Measurements from ENCODE around the gene GADL1.

Gene GADL1

DNA sequence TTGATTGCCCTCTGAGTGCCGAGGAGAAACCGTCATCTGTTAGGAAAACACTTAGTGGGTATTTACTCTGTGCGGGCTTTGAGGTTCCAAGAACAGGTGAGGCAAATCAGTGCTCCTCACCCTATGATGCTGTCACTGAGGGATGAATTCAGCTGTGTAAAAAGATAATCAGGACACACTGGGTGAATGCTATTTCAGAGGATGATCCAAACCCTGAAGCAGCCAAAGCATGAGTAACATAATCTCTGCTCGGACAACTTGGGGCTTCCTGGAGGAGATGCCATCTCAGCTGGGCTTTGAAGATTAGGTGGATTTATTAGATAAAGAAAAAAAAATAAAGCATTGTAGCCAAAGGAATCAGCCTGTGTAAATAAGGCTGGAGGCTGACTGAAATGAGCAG lies 10.5 kb upstream of the GADL1 start:
- H3K4me3 ChIP-seq, result no peak overlapping the region
- H3K9ac ChIP-seq (ENCODE audit: insufficient read length), result no peak overlapping the region
- H3K36me3 ChIP-seq (ENCODE audit: insufficient read depth, low read length), result no peaks in the 10 kb centered on the region
- H3K9me3 ChIP-seq (ENCODE audit: low read depth, low read length), result no peaks in the 10 kb centered on the region
- H3K27ac ChIP-seq, result no peak overlapping the region
- TF ChIP-seq EZH2 (IDR thresholded peaks at IDR 0.05) (no peak), POLR2AphosphoS5 (IDR thresholded peaks at IDR 0.05; ENCODE audit: borderline replicate concordance, low read depth, low read length) (no peak), FOXP2 (optimal IDR thresholded peaks at IDR 0.05; ENCODE audit: control extremely low read depth, extremely low read length, insufficient read depth) (no peak)
- DNase-seq (ENCODE audit: low read depth, low spot score), result no peak

- Histone ChIP-seq H3K36me3 (ENCODE audit: insufficient read depth, low read length) (no peaks in the 10 kb centered on the region), H3K4me3 (peak overlapping the region; percentile 76), H3K9me3 (ENCODE audit: low read depth, low read length) (no peaks in the 10 kb centered on the region), H3K27ac (no peak overlapping the region), H3K9ac (ENCODE audit: insufficient read length) (no peak overlapping the region)
- DNase-seq (ENCODE audit: low read depth, low spot score), result no peak
- no peak for TF ChIP-seq EZH2 (IDR thresholded peaks at IDR 0.05)
- no peak for TF ChIP-seq FOXP2 (optimal IDR thresholded peaks at IDR 0.05; ENCODE audit: control extremely low read depth, extremely low read length, insufficient read depth)
- TF ChIP-seq POLR2AphosphoS5 (IDR thresholded peaks at IDR 0.05; ENCODE audit: borderline replicate concordance, low read depth, low read length), result no peak
These were observed 868 bp upstream of the GADL1 start for GRCh38 chr3:30895329-30895728.

DNA sequence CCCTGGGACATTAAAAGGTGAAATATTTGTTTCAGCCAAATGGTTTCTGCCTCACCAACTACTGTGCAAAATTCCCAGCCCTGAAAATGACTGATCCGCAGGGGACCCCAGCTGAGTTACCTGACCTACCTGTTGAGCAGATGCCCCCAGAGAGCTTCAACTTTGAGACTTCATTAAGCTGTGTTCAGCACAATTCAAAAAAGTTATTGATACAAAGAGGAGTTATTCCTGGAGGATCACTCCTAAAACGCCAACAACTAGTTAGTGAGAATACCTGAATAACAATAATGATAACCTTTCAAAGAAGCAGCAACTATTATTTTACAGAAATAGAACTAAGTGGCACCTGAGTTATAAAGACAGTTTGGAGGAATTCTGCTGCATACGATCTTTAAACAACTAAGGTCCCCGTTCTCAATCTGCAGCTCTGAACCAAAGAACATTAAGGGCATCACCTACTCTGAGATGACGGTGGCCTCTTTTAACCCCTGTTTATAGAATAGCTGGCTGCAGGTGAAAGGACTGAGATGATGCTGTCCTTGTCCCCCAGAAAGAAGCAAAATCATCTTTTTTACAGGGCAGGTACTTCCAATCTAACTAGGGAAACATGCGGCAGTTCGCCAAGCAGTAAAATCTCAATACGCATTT lies 659 bp downstream of the GADL1 start:
- Histone ChIP-seq H3K9ac (ENCODE audit: insufficient read length) (no peak overlapping the region), H3K36me3 (ENCODE audit: insufficient read depth, low read length) (no peaks in the 10 kb centered on the region), H3K9me3 (ENCODE audit: low read depth, low read length) (no peaks in the 10 kb centered on the region), H3K4me3 (peak overlapping the region; percentile 76), H3K27ac (no peak overlapping the region)
- DNase-seq (ENCODE audit: low read depth, low spot score), result no peak
- TF ChIP-seq POLR2AphosphoS5 (IDR thresholded peaks at IDR 0.05; ENCODE audit: borderline replicate concordance, low read depth, low read length), result no peak
- no peak for TF ChIP-seq EZH2 (IDR thresholded peaks at IDR 0.05)
- TF ChIP-seq FOXP2 (optimal IDR thresholded peaks at IDR 0.05; ENCODE audit: control extremely low read depth, extremely low read length, insufficient read depth), result no peak

DNA sequence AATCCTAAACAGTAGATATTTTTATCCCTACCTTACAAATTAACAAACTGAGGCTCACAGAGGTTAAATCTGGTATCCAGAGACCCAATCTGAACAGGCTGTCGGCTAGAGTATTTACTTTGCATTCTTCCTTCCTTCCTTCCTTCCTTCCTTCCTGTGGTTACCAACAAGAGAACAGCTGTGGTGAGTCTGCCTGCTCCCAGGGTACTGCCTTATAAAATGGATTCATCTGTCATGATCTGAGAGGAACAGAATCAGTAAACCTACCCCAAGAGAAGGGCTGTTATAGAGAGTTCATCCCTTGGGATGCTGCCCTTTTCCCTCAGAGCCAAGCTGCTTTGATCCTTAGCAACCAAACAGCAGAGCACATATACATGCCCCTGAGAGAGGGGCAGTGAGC lies 3.6 kb downstream of the GADL1 start:
- no peaks in the 10 kb centered on the region for H3K9me3 ChIP-seq (ENCODE audit: low read depth, low read length)
- TF ChIP-seq FOXP2 (optimal IDR thresholded peaks at IDR 0.05; ENCODE audit: control extremely low read depth, extremely low read length, insufficient read depth) (no peak), EZH2 (IDR thresholded peaks at IDR 0.05) (no peak), POLR2AphosphoS5 (IDR thresholded peaks at IDR 0.05; ENCODE audit: borderline replicate concordance, low read depth, low read length) (peak; percentile 46; the same call in 1 of the 2 replicates)
- no peaks in the 10 kb centered on the region for H3K36me3 ChIP-seq (ENCODE audit: insufficient read depth, low read length)
- peak overlapping the region; percentile 80 for H3K27ac ChIP-seq
- DNase-seq (ENCODE audit: low read depth, low spot score), result peak; percentile 81
- no peak overlapping the region for H3K9ac ChIP-seq (ENCODE audit: insufficient read length)
- peak overlapping the region; percentile 4; the same call in 1 of the 2 replicates for H3K4me3 ChIP-seq

GRCh38 chr3:30886888-30887287 lies 7.6 kb downstream of the GADL1 start:
- no peaks in the 10 kb centered on the region for H3K36me3 ChIP-seq (ENCODE audit: insufficient read depth, low read length)
- no peak for DNase-seq (ENCODE audit: low read depth, low spot score)
- H3K9ac ChIP-seq (ENCODE audit: insufficient read length), result no peak overlapping the region
- TF ChIP-seq FOXP2 (optimal IDR thresholded peaks at IDR 0.05; ENCODE audit: control extremely low read depth, extremely low read length, insufficient read depth) (no peak), EZH2 (IDR thresholded peaks at IDR 0.05) (no peak), POLR2AphosphoS5 (IDR thresholded peaks at IDR 0.05; ENCODE audit: borderline replicate concordance, low read depth, low read length) (no peak)
- H3K4me3 ChIP-seq, result no peak overlapping the region
- no peak overlapping the region for H3K27ac ChIP-seq
- no peaks in the 10 kb centered on the region for H3K9me3 ChIP-seq (ENCODE audit: low read depth, low read length)

DNA sequence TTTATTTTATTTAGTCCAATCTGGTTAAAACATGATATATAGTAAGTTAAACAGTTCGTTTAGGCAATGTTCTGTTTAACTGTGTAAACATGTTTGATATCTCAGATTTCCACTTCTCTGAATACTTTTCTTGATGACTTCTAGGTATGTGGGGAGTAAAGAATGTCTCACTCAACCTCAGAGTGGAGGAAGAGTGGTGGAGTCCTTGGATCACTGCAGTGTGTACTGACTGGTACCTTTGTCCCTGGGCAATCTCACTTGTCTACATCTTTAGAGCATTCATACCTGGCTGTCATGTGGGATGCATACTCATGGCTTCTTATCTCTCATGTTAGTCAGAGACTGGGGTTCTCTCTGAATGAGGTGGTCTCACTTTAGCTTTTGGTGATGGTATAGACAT lies 15.6 kb downstream of the GADL1 start:
- no peaks in the 10 kb centered on the region for H3K36me3 ChIP-seq (ENCODE audit: insufficient read depth, low read length)
- no peak overlapping the region for H3K9ac ChIP-seq (ENCODE audit: insufficient read length)
- H3K4me3 ChIP-seq, result no peak overlapping the region
- TF ChIP-seq FOXP2 (optimal IDR thresholded peaks at IDR 0.05; ENCODE audit: control extremely low read depth, extremely low read length, insufficient read depth), result no peak
- no peak for TF ChIP-seq POLR2AphosphoS5 (IDR thresholded peaks at IDR 0.05; ENCODE audit: borderline replicate concordance, low read depth, low read length)
- no peak for TF ChIP-seq EZH2 (IDR thresholded peaks at IDR 0.05)
- H3K9me3 ChIP-seq (ENCODE audit: low read depth, low read length), result no peaks in the 10 kb centered on the region
- no peak for DNase-seq (ENCODE audit: low read depth, low spot score)
- H3K27ac ChIP-seq, result no peak overlapping the region

- Histone ChIP-seq H3K4me3 (no peak overlapping the region), H3K9ac (ENCODE audit: insufficient read length) (no peak overlapping the region), H3K9me3 (ENCODE audit: low read depth, low read length) (no peaks in the 10 kb centered on the region), H3K36me3 (ENCODE audit: insufficient read depth, low read length) (no peaks in the 10 kb centered on the region), H3K27ac (no peak overlapping the region)
- TF ChIP-seq FOXP2 (optimal IDR thresholded peaks at IDR 0.05; ENCODE audit: control extremely low read depth, extremely low read length, insufficient read depth), result no peak
- no peak for TF ChIP-seq EZH2 (IDR thresholded peaks at IDR 0.05)
- no peak for TF ChIP-seq POLR2AphosphoS5 (IDR thresholded peaks at IDR 0.05; ENCODE audit: borderline replicate concordance, low read depth, low read length)
- no peak for DNase-seq (ENCODE audit: low read depth, low spot score)
These were observed 19.0 kb downstream of the GADL1 start for GRCh38 chr3:30875505-30875904.

DNA sequence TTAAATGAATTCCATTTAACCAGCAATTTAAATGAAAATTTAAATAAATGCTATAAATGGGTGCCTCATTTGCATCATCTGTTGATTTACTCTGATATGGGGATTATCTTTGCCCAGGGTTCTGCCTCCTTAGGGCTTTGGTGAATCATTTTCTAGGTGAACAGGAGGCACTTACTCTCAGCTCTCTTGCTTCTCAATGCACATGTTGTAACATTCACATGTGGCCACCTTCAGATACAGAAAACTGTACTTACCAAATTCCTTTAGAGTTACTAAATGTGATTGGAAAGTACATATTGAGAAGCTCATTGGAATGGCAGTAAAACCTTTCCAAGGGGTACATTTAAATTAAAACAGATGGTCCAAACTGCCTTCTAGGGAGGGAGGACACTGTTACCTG lies 20.8 kb downstream of the GADL1 start:
- H3K27ac ChIP-seq, result no peak overlapping the region
- no peaks in the 10 kb centered on the region for H3K36me3 ChIP-seq (ENCODE audit: insufficient read depth, low read length)
- no peak for DNase-seq (ENCODE audit: low read depth, low spot score)
- no peak overlapping the region for H3K9ac ChIP-seq (ENCODE audit: insufficient read length)
- H3K4me3 ChIP-seq, result no peak overlapping the region
- TF ChIP-seq EZH2 (IDR thresholded peaks at IDR 0.05), result no peak
- no peak for TF ChIP-seq POLR2AphosphoS5 (IDR thresholded peaks at IDR 0.05; ENCODE audit: borderline replicate concordance, low read depth, low read length)
- TF ChIP-seq FOXP2 (optimal IDR thresholded peaks at IDR 0.05; ENCODE audit: control extremely low read depth, extremely low read length, insufficient read depth), result no peak
- no peaks in the 10 kb centered on the region for H3K9me3 ChIP-seq (ENCODE audit: low read depth, low read length)

GRCh38 chr3:30872879-30873278 lies 21.6 kb downstream of the GADL1 start:
- TF ChIP-seq FOXP2 (optimal IDR thresholded peaks at IDR 0.05; ENCODE audit: control extremely low read depth, extremely low read length, insufficient read depth), result no peak
- no peak for TF ChIP-seq POLR2AphosphoS5 (IDR thresholded peaks at IDR 0.05; ENCODE audit: borderline replicate concordance, low read depth, low read length)
- no peak for TF ChIP-seq EZH2 (IDR thresholded peaks at IDR 0.05)
- no peak overlapping the region for H3K9ac ChIP-seq (ENCODE audit: insufficient read length)
- H3K9me3 ChIP-seq (ENCODE audit: low read depth, low read length), result no peaks in the 10 kb centered on the region
- DNase-seq (ENCODE audit: low read depth, low spot score), result no peak
- no peak overlapping the region for H3K4me3 ChIP-seq
- H3K36me3 ChIP-seq (ENCODE audit: insufficient read depth, low read length), result no peaks in the 10 kb centered on the region
- H3K27ac ChIP-seq, result no peak overlapping the region
